Panc1 (cell line): ENCODE data around the gene HOXA4. TPM values are rescaled to one million over a fixed set of nuclear protein-coding genes. Genes with fewer than 3 reads are reported as not detected.

Source experiments
- ATAC-seq: fragments of 200-7000 bp; cut with Tn5 transposase; 2 replicates; pipeline ENCODE4 v1.9.1; 2020; ENCODE audit warnings: mild to moderate bottlenecking, moderate library complexity
- BruUV-seq: library from RNA; stranded (reverse); fragments of 400-500 nt; replicated peaks from 2 replicates; lab custom pipeline; 2021; lab: Mats Ljungman, UMichigan
- CTCF ChIA-PET: fragments of 300-600 bp; sonication (Branson Sonifier 250); formaldehyde crosslinking; loops from one replicate; lab custom pipeline; 2022; ENCODE audit warnings: antibody characterized with exemption; lab: Charles Lee
- POLR2A ChIA-PET: fragments of 300-600 bp; sonication (Branson Sonifier 250); formaldehyde crosslinking; loops from one replicate; lab custom pipeline; 2022; ENCODE audit warnings: antibody characterized with exemption; lab: Charles Lee
- DNase-seq: peaks from one replicate; pipeline ENCODE4 v3.0.0-alpha.2; 2010; ENCODE audit warnings: low read depth, low spot score
- H3K27ac ChIP-seq: 2 replicates; pipeline ENCODE4 v1.5.1; 2011; ENCODE audit warnings: mild to moderate bottlenecking, low read length, inconsistent platforms
- H3K27me3 ChIP-seq: fragments of 200-500 bp; sonication (Bioruptor generic); 2 replicates; pipeline ENCODE4 v1.6.0; 2014; ENCODE audit warnings: low read length, inconsistent platforms; ENCODE audit not compliant: control insufficient read depth, insufficient read depth
- H3K36me3 ChIP-seq: fragments of 200-500 bp; sonication (Bioruptor generic); 2 replicates; pipeline ENCODE4 v1.5.1; 2014; ENCODE audit warnings: inconsistent platforms, mild to moderate bottlenecking, low read length, moderate library complexity; ENCODE audit not compliant: control insufficient read depth, insufficient read depth
- H3K4me1 ChIP-seq: 2 replicates; pipeline ENCODE4 v1.5.1; 2011; ENCODE audit warnings: inconsistent platforms, mild to moderate bottlenecking, low read length, moderate library complexity; ENCODE audit not compliant: control insufficient read depth, insufficient read depth
- H3K4me3 ChIP-seq, 2 experiments: 2 replicates each; pipeline ENCODE4 v1.5.1; 2011 to 2012; ENCODE audit warnings: low read depth in 2 of 2, low read length in 2 of 2, mild to moderate bottlenecking in 2 of 2, inconsistent platforms in 1 of 2, moderate library complexity in 1 of 2
- H3K9me3 ChIP-seq: fragments of 200-500 bp; sonication (Bioruptor generic); 2 replicates; pipeline ENCODE4 v1.5.1; 2014; ENCODE audit warnings: low read depth, mild to moderate bottlenecking, inconsistent platforms, low read length, moderate library complexity; ENCODE audit not compliant: control insufficient read depth, insufficient read depth
- CTCF ChIP-seq: fragments of 450-650 bp; IDR thresholded peaks from 2 replicates; pipeline ENCODE4 v1.5.1; 2017; ENCODE audit warnings: mild to moderate bottlenecking
- POLR2AphosphoS5 ChIP-seq: IDR thresholded peaks from 2 replicates; pipeline ENCODE4 v1.6.1; 2012; ENCODE audit warnings: mild to moderate bottlenecking, low read depth, low read length, moderate library complexity
- REST ChIP-seq, 2 experiments: IDR thresholded peaks; 2 replicates each; pipeline ENCODE4 v1.6.1; 2011 to 2012; ENCODE audit warnings: low read depth in 2 of 2, control low read depth in 1 of 2, low read length in 1 of 2, mild to moderate bottlenecking in 1 of 2, moderate library complexity in 1 of 2; ENCODE audit not compliant: insufficient read depth in 1 of 2
- SIN3A ChIP-seq: IDR thresholded peaks from 2 replicates; pipeline ENCODE4 v1.6.1; 2012; ENCODE audit warnings: low read depth, mild to moderate bottlenecking, low read length, moderate library complexity, borderline replicate concordance; ENCODE audit not compliant: insufficient read depth
- TCF7L2 ChIP-seq: IDR thresholded peaks from 2 replicates; pipeline ENCODE4 v1.6.1; 2011; ENCODE audit warnings: mild to moderate bottlenecking, low read depth, low read length, inconsistent platforms
- in situ Hi-C: cut with HindIII; loops from 2 replicates; pipeline ENCODE4 v1.10.0; 2016; ENCODE audit warnings: low sequenced_read_pairs, low pct_unique_long_range_greater_than_20kb
- intact Hi-C: fragments of 100-400 bp; cut with micrococcal nuclease; formaldehyde crosslinking; loops from one replicate; pipeline ENCODE4 v1.10.0; 2022; ENCODE audit not compliant: unreplicated experiment
- total RNA-seq: library from RNA; stranded (reverse); gene quantifications from one replicate; pipeline ENCODE4 v1.2.1, GENCODE V29; 2021; ENCODE audit not compliant: unreplicated experiment

Gene HOXA4
- total RNA-seq, 1 experiment from 2014 or later, result 0.39 TPM

- H3K9me3 ChIP-seq, result no peaks in the 10 kb centered on the region
- ATAC-seq (no peak), DNase-seq (no peak)
- CTCF ChIA-PET, result no interaction called here
- POLR2A ChIA-PET, result no interaction called here
- H3K36me3 ChIP-seq, result no peaks in the 10 kb centered on the region; the same call in 1 of the 2 replicates
- in situ Hi-C loops (no loop called here), intact Hi-C loops (no loop called here)
- H3K4me3 ChIP-seq, result no peak overlapping the region
- BruUV-seq, result no TSS peak
- H3K4me1 ChIP-seq, result 0 out of 2 replicates have a peak, but pooled peaks cover 3% of the 10 kb centered on the region
- TF ChIP-seq POLR2AphosphoS5 (no peak), CTCF (no peak), SIN3A (no peak), TCF7L2 (no peak), REST (IDR thresholded peaks at IDR 0.05; ENCODE audit: insufficient read depth in 1 of 2, low read depth in 2 of 2, low read length in 1 of 2) (no peak)
- H3K27ac ChIP-seq, result no peak overlapping the region
- H3K27me3 ChIP-seq, result no peaks in the 10 kb centered on the region
Observed at GRCh38 chr7:27155816-27156507, 25.4 kb upstream of the HOXA4 start.

- DNase-seq (no peak), ATAC-seq (no peak; the same call in 1 of the 2 replicates)
- TF ChIP-seq REST (IDR thresholded peaks at IDR 0.05; ENCODE audit: insufficient read depth in 1 of 2, low read depth in 2 of 2, low read length in 1 of 2) (no peak), TCF7L2 (no peak), SIN3A (no peak), POLR2AphosphoS5 (no peak)
- peak overlapping the region; percentile 45; the same call in 1 of the 2 replicates for H3K27ac ChIP-seq
- CTCF ChIA-PET, result interaction anchor here (0.6 kb wide), 1 partner anchor 12 kb away, joined by 3 read pairs; the partner anchor contains the start of gene HOXA5
- in situ Hi-C loops, result no loop called here
- POLR2A ChIA-PET, result no interaction called here
- H3K9me3 ChIP-seq, result no peaks in the 10 kb centered on the region
- peak overlapping the region; percentile 14 to 40; a peak in 3 of 4 replicates for H3K4me3 ChIP-seq
- H3K36me3 ChIP-seq, result no peaks in the 10 kb centered on the region; the same call in 1 of the 2 replicates
- intact Hi-C loops, result no loop called here
- no TSS peak for BruUV-seq
- no peaks in the 10 kb centered on the region for H3K27me3 ChIP-seq
- 0 out of 2 replicates have a peak, but pooled peaks cover 3% of the 10 kb centered on the region for H3K4me1 ChIP-seq
Observed at GRCh38 chr7:27154901-27155815, 24.6 kb upstream of the HOXA4 start.
